Measurements from ENCODE around the gene MED12L.
"Not testable (repeated sequence)": the region's sequence is repeated elsewhere in the genome, so short reads cannot be mapped to it uniquely, and the experiment has no call there.

The MED12L gene

DNA sequence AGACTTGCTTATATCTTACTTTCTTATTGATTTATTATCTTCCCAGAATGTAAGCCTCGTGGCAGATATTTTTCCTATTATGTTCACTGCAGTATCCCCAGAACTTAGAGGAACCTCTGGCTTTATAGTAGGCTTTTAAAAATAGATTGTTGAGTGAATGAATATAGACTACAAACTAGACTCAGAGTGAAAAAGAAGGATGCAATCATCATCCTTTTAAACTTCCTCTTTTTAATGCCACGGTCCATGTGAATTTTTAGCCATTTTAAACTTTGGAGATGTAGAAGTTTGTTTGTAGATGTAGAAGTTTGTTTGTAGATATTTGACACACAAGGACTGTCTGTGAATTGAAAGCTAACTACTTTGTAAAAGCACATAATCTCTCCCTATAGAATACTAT, 306.3 kb downstream of the MED12L start:
- no peak overlapping the region for H2AFZ ChIP-seq (ENCODE audit: low read length, unreplicated experiment)

DNA sequence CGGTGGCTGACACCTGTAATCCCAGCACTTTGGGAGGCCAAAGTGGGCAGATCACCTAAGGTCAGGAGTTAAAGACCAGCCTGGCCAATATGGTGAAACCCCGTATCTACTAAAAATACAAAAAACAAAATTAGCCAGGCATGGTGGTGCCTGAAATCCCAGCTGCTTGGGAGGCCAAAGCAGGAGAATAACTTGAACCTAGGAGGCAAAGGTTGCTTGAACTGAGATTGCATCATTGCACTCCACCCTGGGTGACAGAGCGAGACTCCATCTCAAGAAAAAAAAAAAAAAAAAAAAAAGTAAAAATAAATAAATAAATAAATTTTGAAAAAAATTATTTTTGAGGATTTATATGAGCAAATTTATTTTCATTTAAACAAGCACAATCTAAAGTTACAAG, 306.7 kb downstream of the MED12L start:
- H3K36me3 ChIP-seq (ENCODE audit: insufficient read depth, low read length); H3K4me1 ChIP-seq (ENCODE audit: control insufficient read depth, insufficient read depth, low read length, unreplicated experiment); H3K79me2 ChIP-seq (ENCODE audit: control insufficient read depth, insufficient read depth, low read length, unreplicated experiment); H3K27ac ChIP-seq (ENCODE audit: low read depth, low read length); H3K4me3 ChIP-seq (ENCODE audit: low read depth, low read length); H3K27me3 ChIP-seq (ENCODE audit: insufficient read depth, low read length); H2AFZ ChIP-seq (ENCODE audit: low read length, unreplicated experiment): not testable (repeated sequence)

More for the DNA sequence above, 306.3 kb downstream of the MED12L start:
- Histone ChIP-seq H3K36me3 (ENCODE audit: insufficient read depth, low read length) (no peaks in the 10 kb centered on the region), H3K27ac (ENCODE audit: low read depth, low read length) (no peak overlapping the region), H3K79me2 (ENCODE audit: control insufficient read depth, insufficient read depth, low read length, unreplicated experiment) (no peaks in the 10 kb centered on the region), H3K4me1 (ENCODE audit: control insufficient read depth, insufficient read depth, low read length, unreplicated experiment) (peaks cover 8% of the 10 kb centered on the region), H3K27me3 (ENCODE audit: insufficient read depth, low read length) (no peaks in the 10 kb centered on the region), H3K4me3 (ENCODE audit: low read depth, low read length) (no peak overlapping the region)

DNA sequence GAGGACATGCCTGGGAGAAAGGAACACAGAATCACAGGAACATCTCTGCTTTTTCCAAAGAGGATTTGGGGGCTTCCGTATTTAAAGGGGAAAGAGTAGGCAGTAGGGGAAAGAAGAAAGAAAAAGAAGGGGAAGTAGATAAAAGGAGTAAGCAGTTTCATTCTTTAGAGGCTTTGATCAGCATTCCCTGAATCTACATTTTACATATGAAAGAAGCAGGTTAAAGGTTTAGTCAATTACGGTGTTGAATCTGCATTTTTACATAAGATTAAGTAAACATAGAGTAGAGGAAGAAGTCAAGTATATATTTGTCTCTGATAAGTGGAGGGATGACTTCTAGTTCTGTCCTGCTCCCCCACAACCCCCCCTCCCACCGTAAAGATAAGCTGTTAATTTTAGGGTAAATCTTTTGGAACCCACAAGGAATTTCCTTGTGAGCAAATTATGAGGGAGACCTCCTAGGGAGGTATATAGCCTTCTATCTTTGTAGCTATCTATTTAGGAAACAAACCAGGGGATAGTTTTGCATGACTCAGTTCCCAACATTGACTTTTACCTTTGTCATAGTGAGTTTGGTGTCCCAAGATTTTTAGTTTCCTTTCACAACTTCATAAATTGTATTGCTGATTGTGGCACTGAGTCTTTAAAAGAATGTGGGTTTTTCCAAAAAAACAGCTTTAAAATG, 307.8 kb downstream of the MED12L start:
- no peak overlapping the region for H3K4me3 ChIP-seq (ENCODE audit: low read depth, low read length)
- H3K27me3 ChIP-seq (ENCODE audit: insufficient read depth, low read length): no peaks in the 10 kb centered on the region
- peaks cover 8% of the 10 kb centered on the region for H3K4me1 ChIP-seq (ENCODE audit: control insufficient read depth, insufficient read depth, low read length, unreplicated experiment)
- 0 out of 2 replicates have a peak, but pooled peaks cover 3% of the 10 kb centered on the region for H3K36me3 ChIP-seq (ENCODE audit: insufficient read depth, low read length)
- H2AFZ ChIP-seq (ENCODE audit: low read length, unreplicated experiment): peak overlapping the region; percentile 14
- no peak overlapping the region for H3K27ac ChIP-seq (ENCODE audit: low read depth, low read length)
- no peaks in the 10 kb centered on the region for H3K79me2 ChIP-seq (ENCODE audit: control insufficient read depth, insufficient read depth, low read length, unreplicated experiment)

DNA sequence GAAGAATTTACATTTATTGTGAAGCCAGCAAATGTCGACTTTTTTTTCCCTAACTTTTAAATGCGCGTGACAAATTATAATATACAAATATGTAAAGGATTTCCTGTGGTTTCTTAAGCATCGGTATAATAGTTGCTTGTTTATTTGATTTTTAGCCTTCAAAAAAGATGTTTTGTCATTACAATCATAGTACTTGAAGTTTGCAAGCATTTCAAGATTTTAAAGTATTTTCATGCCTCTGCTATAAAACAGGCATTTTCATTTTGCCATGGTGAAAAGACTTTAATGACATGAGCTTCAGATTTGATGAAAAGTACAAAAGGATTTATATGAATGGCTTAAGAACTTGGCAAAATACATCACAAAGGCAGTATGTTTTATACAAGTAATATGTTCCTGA, 308.5 kb downstream of the MED12L start:
- H3K36me3 ChIP-seq (ENCODE audit: insufficient read depth, low read length): 0 out of 2 replicates have a peak, but pooled peaks cover 3% of the 10 kb centered on the region
- H3K27me3 ChIP-seq (ENCODE audit: insufficient read depth, low read length): no peaks in the 10 kb centered on the region
- H2AFZ ChIP-seq (ENCODE audit: low read length, unreplicated experiment): peak overlapping the region; percentile 14
- H3K4me3 ChIP-seq (ENCODE audit: low read depth, low read length): no peak overlapping the region
- H3K4me1 ChIP-seq (ENCODE audit: control insufficient read depth, insufficient read depth, low read length, unreplicated experiment): peaks cover 8% of the 10 kb centered on the region
- H3K79me2 ChIP-seq (ENCODE audit: control insufficient read depth, insufficient read depth, low read length, unreplicated experiment): no peaks in the 10 kb centered on the region
- H3K27ac ChIP-seq (ENCODE audit: low read depth, low read length): no peak overlapping the region

DNA sequence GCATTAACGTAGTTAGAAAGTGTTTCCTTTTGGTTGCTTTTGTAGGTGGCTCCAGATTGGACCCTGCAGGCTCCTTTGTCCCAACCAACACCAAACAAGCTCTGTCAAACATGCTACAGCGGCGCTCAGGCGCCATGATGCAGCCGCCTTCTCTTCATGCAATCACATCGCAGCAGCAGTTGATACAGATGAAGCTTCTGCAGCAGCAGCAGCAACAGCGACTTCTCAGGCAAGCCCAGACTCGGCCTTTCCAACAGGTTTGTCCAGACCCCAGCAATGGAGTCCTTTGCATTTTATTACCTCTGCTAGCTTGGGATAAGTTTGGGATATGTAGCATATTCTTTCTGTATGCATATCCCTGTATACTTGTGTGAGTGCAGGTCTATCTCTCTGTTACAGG, 309.1 kb downstream of the MED12L start:
- no peak overlapping the region for H2AFZ ChIP-seq (ENCODE audit: low read length, unreplicated experiment)
- no peak overlapping the region for H3K27ac ChIP-seq (ENCODE audit: low read depth, low read length)
- no peaks in the 10 kb centered on the region for H3K79me2 ChIP-seq (ENCODE audit: control insufficient read depth, insufficient read depth, low read length, unreplicated experiment)
- 0 out of 2 replicates have a peak, but pooled peaks cover 3% of the 10 kb centered on the region for H3K36me3 ChIP-seq (ENCODE audit: insufficient read depth, low read length)
- H3K27me3 ChIP-seq (ENCODE audit: insufficient read depth, low read length): no peaks in the 10 kb centered on the region
- no peak overlapping the region for H3K4me3 ChIP-seq (ENCODE audit: low read depth, low read length)
- peaks cover 8% of the 10 kb centered on the region for H3K4me1 ChIP-seq (ENCODE audit: control insufficient read depth, insufficient read depth, low read length, unreplicated experiment)

DNA sequence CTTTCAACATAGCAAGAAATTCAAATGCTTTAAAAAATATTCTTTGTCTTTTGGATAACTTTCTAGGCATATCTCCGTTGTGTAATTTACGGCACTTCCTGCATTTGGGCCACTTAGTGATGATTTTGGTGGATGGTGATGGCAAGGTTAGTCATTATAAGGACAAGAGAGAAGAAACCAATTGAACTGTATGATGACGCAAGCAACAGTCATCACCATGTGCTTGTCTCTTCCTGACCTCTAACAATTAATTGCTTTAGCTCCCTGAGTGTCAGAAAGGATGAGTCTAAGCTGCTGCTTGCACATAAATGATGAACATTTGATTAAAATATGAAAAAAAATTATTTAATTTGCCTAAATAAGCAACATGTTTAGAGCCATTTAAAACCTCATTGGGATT, 310.3 kb downstream of the MED12L start:
- no peaks in the 10 kb centered on the region for H3K27me3 ChIP-seq (ENCODE audit: insufficient read depth, low read length)
- H3K79me2 ChIP-seq (ENCODE audit: control insufficient read depth, insufficient read depth, low read length, unreplicated experiment): no peaks in the 10 kb centered on the region
- 0 out of 2 replicates have a peak, but pooled peaks cover 3% of the 10 kb centered on the region for H3K36me3 ChIP-seq (ENCODE audit: insufficient read depth, low read length)

DNA sequence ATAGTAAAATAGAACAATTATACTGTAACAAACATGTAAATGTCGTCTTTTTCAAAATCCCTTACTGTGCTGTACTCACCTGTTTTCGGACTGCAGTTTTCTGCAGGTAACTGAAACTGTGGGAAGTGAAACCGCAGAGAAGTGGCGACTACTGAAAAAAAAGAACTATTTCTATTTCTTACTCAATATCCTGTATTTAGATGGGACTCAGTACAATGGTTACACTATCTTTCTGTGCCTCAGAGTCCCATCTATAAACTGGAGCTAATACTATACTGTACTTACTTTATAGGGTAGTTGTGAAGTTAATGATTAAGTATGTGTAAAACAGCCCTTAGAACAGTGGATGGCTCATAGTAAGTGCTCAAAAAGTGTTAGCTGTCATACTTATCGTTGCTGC, 313.4 kb downstream of the MED12L start:
- no peak overlapping the region for H2AFZ ChIP-seq (ENCODE audit: low read length, unreplicated experiment)
- peaks cover 12% of the 10 kb centered on the region for H3K4me1 ChIP-seq (ENCODE audit: control insufficient read depth, insufficient read depth, low read length, unreplicated experiment)
- H3K36me3 ChIP-seq (ENCODE audit: insufficient read depth, low read length): 0 out of 2 replicates have a peak, but pooled peaks cover 3% of the 10 kb centered on the region
- H3K27me3 ChIP-seq (ENCODE audit: insufficient read depth, low read length): no peaks in the 10 kb centered on the region
- no peaks in the 10 kb centered on the region for H3K79me2 ChIP-seq (ENCODE audit: control insufficient read depth, insufficient read depth, low read length, unreplicated experiment)
- H3K4me3 ChIP-seq (ENCODE audit: low read depth, low read length): no peak overlapping the region
- H3K27ac ChIP-seq (ENCODE audit: low read depth, low read length): no peak overlapping the region

More for the DNA sequence above, 310.3 kb downstream of the MED12L start:
- Histone ChIP-seq H3K4me3 (ENCODE audit: low read depth, low read length) (no peak overlapping the region), H2AFZ (ENCODE audit: low read length, unreplicated experiment) (peak overlapping the region; percentile 40), H3K4me1 (ENCODE audit: control insufficient read depth, insufficient read depth, low read length, unreplicated experiment) (peaks cover 8% of the 10 kb centered on the region), H3K27ac (ENCODE audit: low read depth, low read length) (no peak overlapping the region)

DNA sequence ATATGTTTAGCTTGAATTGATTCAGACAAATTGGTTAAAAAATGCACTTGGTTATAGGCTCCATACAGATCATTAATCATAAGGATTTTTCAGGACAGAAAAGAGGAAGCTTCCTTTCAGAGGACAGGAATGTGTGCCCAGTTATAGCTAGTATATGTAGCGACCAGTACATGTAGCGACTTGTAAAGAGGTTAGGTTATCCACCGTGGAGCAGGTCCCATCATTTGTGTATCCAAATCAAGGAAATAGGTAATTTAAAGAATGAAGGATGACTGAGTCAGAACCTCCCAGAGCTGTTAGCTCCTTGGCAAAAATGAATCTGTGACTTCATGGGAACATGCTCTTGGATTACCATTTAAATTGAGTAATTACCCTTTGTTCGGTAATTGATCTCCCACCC, 314.9 kb downstream of the MED12L start:
- peaks cover 16% of the 10 kb centered on the region for H3K4me1 ChIP-seq (ENCODE audit: control insufficient read depth, insufficient read depth, low read length, unreplicated experiment)
- 0 out of 2 replicates have a peak, but pooled peaks cover 3% of the 10 kb centered on the region for H3K36me3 ChIP-seq (ENCODE audit: insufficient read depth, low read length)
- no peaks in the 10 kb centered on the region for H3K79me2 ChIP-seq (ENCODE audit: control insufficient read depth, insufficient read depth, low read length, unreplicated experiment)
- no peak overlapping the region for H2AFZ ChIP-seq (ENCODE audit: low read length, unreplicated experiment)
- no peaks in the 10 kb centered on the region for H3K27me3 ChIP-seq (ENCODE audit: insufficient read depth, low read length)
- no peak overlapping the region for H3K27ac ChIP-seq (ENCODE audit: low read depth, low read length)
- H3K4me3 ChIP-seq (ENCODE audit: low read depth, low read length): no peak overlapping the region

DNA sequence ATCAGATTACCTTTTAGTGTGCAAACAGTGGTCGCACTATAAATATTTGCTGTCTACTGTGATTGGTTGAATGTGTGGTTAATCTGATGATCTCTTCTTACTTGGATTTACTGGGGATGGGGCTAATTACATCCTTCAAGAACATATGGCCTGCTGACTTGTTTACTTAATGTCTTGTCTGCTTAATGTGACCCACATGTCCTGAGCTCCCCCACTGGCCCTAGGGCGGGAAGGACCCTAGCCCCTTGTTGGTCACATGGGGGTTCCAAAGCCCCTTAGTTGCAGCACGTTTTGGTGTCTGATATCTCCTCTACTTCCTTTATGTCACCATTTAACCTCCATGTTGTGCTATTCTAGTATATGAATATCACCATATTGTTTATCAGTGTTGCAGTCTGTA, 316.9 kb downstream of the MED12L start:
- Histone ChIP-seq H3K79me2 (ENCODE audit: control insufficient read depth, insufficient read depth, low read length, unreplicated experiment) (no peaks in the 10 kb centered on the region), H3K4me3 (ENCODE audit: low read depth, low read length) (no peak overlapping the region), H3K27ac (ENCODE audit: low read depth, low read length) (no peak overlapping the region), H3K36me3 (ENCODE audit: insufficient read depth, low read length) (no peaks in the 10 kb centered on the region), H3K27me3 (ENCODE audit: insufficient read depth, low read length) (no peaks in the 10 kb centered on the region), H2AFZ (ENCODE audit: low read length, unreplicated experiment) (no peak overlapping the region), H3K4me1 (ENCODE audit: control insufficient read depth, insufficient read depth, low read length, unreplicated experiment) (peaks cover 12% of the 10 kb centered on the region)

DNA sequence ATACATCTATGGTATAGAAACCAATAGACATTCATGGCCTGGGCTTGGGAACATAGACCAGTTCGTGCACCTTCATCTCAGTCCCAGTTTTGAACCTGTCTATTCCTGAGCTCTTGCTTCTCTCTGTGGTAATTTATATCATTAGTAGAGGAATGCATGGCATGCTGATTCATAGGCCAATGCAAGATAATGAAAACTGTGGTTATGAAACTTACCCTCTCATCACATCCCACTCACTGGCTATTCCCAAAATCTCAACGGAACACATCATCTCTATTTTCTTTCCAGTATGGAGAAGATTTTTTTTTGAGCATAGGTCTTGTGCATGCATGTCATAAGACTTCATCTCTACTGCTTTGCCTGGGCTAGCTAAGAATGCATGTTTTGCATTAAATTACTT, 317.8 kb downstream of the MED12L start:
- Histone ChIP-seq H3K27ac (ENCODE audit: low read depth, low read length) (no peak overlapping the region), H3K4me1 (ENCODE audit: control insufficient read depth, insufficient read depth, low read length, unreplicated experiment) (peaks cover 12% of the 10 kb centered on the region), H3K36me3 (ENCODE audit: insufficient read depth, low read length) (no peaks in the 10 kb centered on the region), H3K4me3 (ENCODE audit: low read depth, low read length) (no peak overlapping the region), H3K79me2 (ENCODE audit: control insufficient read depth, insufficient read depth, low read length, unreplicated experiment) (no peaks in the 10 kb centered on the region), H2AFZ (ENCODE audit: low read length, unreplicated experiment) (no peak overlapping the region), H3K27me3 (ENCODE audit: insufficient read depth, low read length) (no peaks in the 10 kb centered on the region)

DNA sequence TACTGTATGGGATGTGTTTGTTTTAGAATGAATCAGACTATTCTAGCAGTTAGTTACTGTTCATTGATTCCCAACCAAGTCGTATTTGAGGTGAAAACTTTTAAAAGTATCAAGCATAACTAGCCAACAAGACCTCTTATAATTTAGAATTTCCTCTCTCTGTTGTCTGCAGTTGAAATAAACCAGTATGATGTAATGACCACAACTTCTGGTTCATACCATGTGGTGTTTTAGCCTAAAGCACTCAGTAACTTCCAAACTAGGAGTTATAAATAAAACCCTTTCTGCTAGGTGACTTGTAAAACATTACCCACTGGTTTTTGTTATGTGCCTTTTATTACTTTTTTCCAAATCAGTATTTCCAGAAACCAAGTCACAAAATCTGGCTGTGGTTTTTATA, 318.9 kb downstream of the MED12L start:
- Histone ChIP-seq H3K4me3 (ENCODE audit: low read depth, low read length) (no peak overlapping the region), H2AFZ (ENCODE audit: low read length, unreplicated experiment) (peak overlapping the region; percentile 21), H3K27me3 (ENCODE audit: insufficient read depth, low read length) (no peaks in the 10 kb centered on the region), H3K27ac (ENCODE audit: low read depth, low read length) (no peak overlapping the region), H3K4me1 (ENCODE audit: control insufficient read depth, insufficient read depth, low read length, unreplicated experiment) (peaks cover 12% of the 10 kb centered on the region), H3K79me2 (ENCODE audit: control insufficient read depth, insufficient read depth, low read length, unreplicated experiment) (no peaks in the 10 kb centered on the region), H3K36me3 (ENCODE audit: insufficient read depth, low read length) (no peaks in the 10 kb centered on the region)

All from ACC112 (cell line).